GM21529 (cell line): ENCODE measurements around the gene RRBP1.

Experiments used
- ATAC-seq: cut with Tn5 transposase; IDR thresholded peaks from one replicate; pipeline ENCODE4 v1.9.1; 2021; ENCODE audit not compliant: unreplicated experiment

RRBP1 gene

GRCh38 chr20:17682103-17682888, at the start of gene RRBP1:
RRBP1 (minus strand) TSS chr20:17682242; CDS start chr20:17660507, 21,735 bp downstream.
- ATAC-seq: peak; percentile 86

- ATAC-seq: no peak
Observed at GRCh38 chr20:17731233-17731632, 49.2 kb upstream of the RRBP1 start.

GRCh38 chr20:17730071-17730470, 48.0 kb upstream of the RRBP1 start:
- no peak for ATAC-seq

- ATAC-seq: no peak
Observed at GRCh38 chr20:17728074-17728473, 46.0 kb upstream of the RRBP1 start.

GRCh38 chr20:17727351-17727750, 45.3 kb upstream of the RRBP1 start:
- no peak for ATAC-seq

- ATAC-seq: no peak
Observed at GRCh38 chr20:17726902-17727301, 44.9 kb upstream of the RRBP1 start.

GRCh38 chr20:17725094-17725835, 43.2 kb upstream of the RRBP1 start:
- no peak for ATAC-seq

GRCh38 chr20:17723301-17723691, 41.3 kb upstream of the RRBP1 start:
- no peak for ATAC-seq

- no peak for ATAC-seq
Observed at GRCh38 chr20:17722493-17723300, 40.7 kb upstream of the RRBP1 start.

GRCh38 chr20:17721802-17722486, 39.9 kb upstream of the RRBP1 start:
- ATAC-seq: no peak

- ATAC-seq: no peak
Observed at GRCh38 chr20:17720755-17721154, 38.7 kb upstream of the RRBP1 start.

GRCh38 chr20:17716331-17716730, 34.3 kb upstream of the RRBP1 start:
- ATAC-seq: no peak

GRCh38 chr20:17715075-17715474, 33.0 kb upstream of the RRBP1 start:
- no peak for ATAC-seq

- ATAC-seq: no peak
Observed at GRCh38 chr20:17714597-17714996, 32.6 kb upstream of the RRBP1 start.

GRCh38 chr20:17712708-17713107, 30.7 kb upstream of the RRBP1 start:
- no peak for ATAC-seq

GRCh38 chr20:17712201-17712600, 30.2 kb upstream of the RRBP1 start:
- no peak for ATAC-seq

- no peak for ATAC-seq
Observed at GRCh38 chr20:17711267-17711627, 29.2 kb upstream of the RRBP1 start.

GRCh38 chr20:17710379-17711266, 28.6 kb upstream of the RRBP1 start:
- no peak for ATAC-seq

GRCh38 chr20:17709361-17710293, 27.6 kb upstream of the RRBP1 start:
- no peak for ATAC-seq
